Neural cell (in vitro differentiated cells): Measurements from ENCODE around the gene GRID1. TPM values are rescaled to one million over a fixed set of nuclear protein-coding genes. Genes with fewer than 3 reads are reported as not detected.

Source experiments
- H2AFZ ChIP-seq: fragments of 200-600, 300-800 bp; sonication (generic), shearing (Covaris generic); 2 replicates; pipeline ENCODE4 v1.6.0; 2014; ENCODE audit warnings: low read depth, mild to moderate bottlenecking, antibody characterized with exemption, low read length, moderate library complexity
- H3F3A ChIP-seq: fragments of 200-600 bp; shearing (Covaris generic); 2 replicates; pipeline ENCODE4 v1.6.1; 2016; ENCODE audit warnings: mild to moderate bottlenecking, moderate library complexity, mixed read lengths, antibody characterized with exemption, low read length; ENCODE audit not compliant: insufficient read depth, poor library complexity, severe bottlenecking
- H3K27ac ChIP-seq: fragments of 200-600, 300-800 bp; sonication (generic), shearing (Covaris generic); 2 replicates; pipeline ENCODE4 v1.5.1; 2014; ENCODE audit warnings: mild to moderate bottlenecking, low read length, moderate library complexity
- H3K27me3 ChIP-seq: fragments of 300-800, 200-600 bp; sonication (generic), shearing (Covaris generic); 2 replicates; pipeline ENCODE4 v1.6.0; 2014; ENCODE audit warnings: mild to moderate bottlenecking, low read depth, low read length, moderate library complexity; ENCODE audit not compliant: insufficient read depth
- H3K36me3 ChIP-seq: fragments of 300-800, 200-600 bp; sonication (generic), shearing (Covaris generic); 2 replicates; pipeline ENCODE4 v1.5.1; 2014; ENCODE audit warnings: mild to moderate bottlenecking, antibody characterized with exemption, low read length, moderate library complexity; ENCODE audit not compliant: insufficient read depth
- H3K4me2 ChIP-seq: fragments of 300-800, 200-600 bp; sonication (generic), shearing (Covaris generic); 2 replicates; pipeline ENCODE4 v1.6.0; 2014; ENCODE audit warnings: mild to moderate bottlenecking, low read length
- H3K4me3 ChIP-seq: fragments of 300-800, 200-600 bp; sonication (generic), shearing (Covaris generic); 2 replicates; pipeline ENCODE4 v1.5.1; 2014; ENCODE audit warnings: mild to moderate bottlenecking, low read length, moderate library complexity
- H3K79me2 ChIP-seq: fragments of 200-600 bp; shearing (Covaris generic); replicated peaks from 2 replicates; pipeline ENCODE4 v1.6.0; 2014; ENCODE audit warnings: mild to moderate bottlenecking, low read length, moderate library complexity; ENCODE audit not compliant: insufficient read depth
- H3K9ac ChIP-seq: fragments of 300-800, 200-600 bp; sonication (generic), shearing (Covaris generic); 2 replicates; pipeline ENCODE4 v1.6.1; 2016; ENCODE audit warnings: mild to moderate bottlenecking, low read length, mixed read lengths
- H3K9me2 ChIP-seq: fragments of 200-600 bp; shearing (Covaris generic); 2 replicates; pipeline ENCODE4 v1.6.1; 2016; ENCODE audit warnings: mild to moderate bottlenecking, low read length, mixed read lengths; ENCODE audit not compliant: insufficient read depth
- H3K9me3 ChIP-seq: fragments of 200-600, 300-800 bp; sonication (generic), shearing (Covaris generic); 2 replicates; pipeline ENCODE4 v1.6.1; 2016; ENCODE audit warnings: mild to moderate bottlenecking, mixed run types, low read length, moderate library complexity, mixed read lengths
- H4K20me1 ChIP-seq: fragments of 200-600 bp; shearing (Covaris generic); 2 replicates; pipeline ENCODE4 v1.6.1; 2016; ENCODE audit warnings: mild to moderate bottlenecking, mixed run types; ENCODE audit not compliant: insufficient read depth
- CTCF ChIP-seq: fragments of 450-650 bp; IDR thresholded peaks from 2 replicates; pipeline ENCODE4 v1.5.1; 2014; ENCODE audit warnings: antibody characterized with exemption, mild to moderate bottlenecking, moderate library complexity; ENCODE audit not compliant: poor library complexity, severe bottlenecking
- EP300 ChIP-seq: fragments of 450-650 bp; conservative IDR thresholded peaks from 2 replicates; pipeline ENCODE4 v1.6.1; 2014; ENCODE audit warnings: antibody characterized with exemption, mild to moderate bottlenecking, moderate library complexity; ENCODE audit not compliant: poor library complexity, severe bottlenecking
- EZH2 ChIP-seq: fragments of 200-600, 300-800 bp; shearing (Covaris generic), sonication (generic); IDR thresholded peaks from 2 replicates; pipeline ENCODE4 v1.6.1; 2014; ENCODE audit warnings: antibody characterized with exemption, low read length, borderline replicate concordance, mild to moderate bottlenecking; ENCODE audit not compliant: insufficient read depth, poor library complexity, severe bottlenecking
- MXI1 ChIP-seq: fragments of 450-650 bp; conservative IDR thresholded peaks from 2 replicates; pipeline ENCODE4 v1.6.1; 2014; ENCODE audit warnings: antibody characterized with exemption, mild to moderate bottlenecking; ENCODE audit not compliant: poor library complexity, severe bottlenecking
- POLR2AphosphoS5 ChIP-seq: IDR thresholded peaks from 2 replicates; pipeline ENCODE4 v1.6.1; 2012
- RAD21 ChIP-seq: fragments of 450-650 bp; conservative IDR thresholded peaks from 2 replicates; pipeline ENCODE4 v1.6.1; 2014; ENCODE audit warnings: antibody characterized with exemption, mild to moderate bottlenecking, moderate library complexity
- REST ChIP-seq: IDR thresholded peaks from 2 replicates; pipeline ENCODE4 v1.6.1; 2012; ENCODE audit warnings: borderline replicate concordance
- SMC3 ChIP-seq: fragments of 450-650 bp; conservative IDR thresholded peaks from 2 replicates; pipeline ENCODE4 v1.6.1; 2014; ENCODE audit warnings: antibody characterized with exemption, mild to moderate bottlenecking, moderate library complexity; ENCODE audit not compliant: poor library complexity
- TAF1 ChIP-seq: IDR thresholded peaks from 2 replicates; pipeline ENCODE4 v1.6.1; 2012; ENCODE audit warnings: low read depth
- polyA plus RNA-seq: library from polyadenylated mRNA; depleted of rRNA; stranded (reverse); fragments of >200 nt; gene quantifications from 2 replicates; pipeline ENCODE4 v1.2.3, GENCODE V29; 2014

Gene GRID1
- polyA plus RNA-seq, 1 donor from 2014 or later, result 7.3 TPM

GRCh38 chr10:86399879-86400704 lies 33.5 kb upstream of the GRID1 start:
- Histone ChIP-seq H3K9me2 (no peaks in the 10 kb centered on the region), H3K9me3 (no peaks in the 10 kb centered on the region), H3K36me3 (no peaks in the 10 kb centered on the region), H2AFZ (peak overlapping the region; percentile 79), H3K4me3 (peak overlapping the region; percentile 97), H3K79me2 (no peaks in the 10 kb centered on the region), H3K27ac (peak overlapping the region; percentile 20), H4K20me1 (no peaks in the 10 kb centered on the region), H3F3A (peaks cover 8% of the 10 kb centered on the region), H3K4me2 (peak overlapping the region; percentile 78), H3K27me3 (peaks cover 35% of the 10 kb centered on the region), H3K9ac (peak overlapping the region; percentile 75)
- TF ChIP-seq MXI1, result peak; percentile 87
- TF ChIP-seq EP300, result peak; percentile 19
- peak; percentile 85 for TF ChIP-seq RAD21
- peak; percentile 97 for TF ChIP-seq CTCF
- TF ChIP-seq REST, result peak; percentile 14
- TF ChIP-seq TAF1, result no peak
- peak; percentile 54 for TF ChIP-seq POLR2AphosphoS5
- TF ChIP-seq EZH2, result no peak
- TF ChIP-seq SMC3, result peak; percentile 83

- no peak overlapping the region for H3K27ac ChIP-seq
- H2AFZ ChIP-seq, result peak overlapping the region; percentile 79
- H3K79me2 ChIP-seq, result no peaks in the 10 kb centered on the region
- H3K9ac ChIP-seq, result peak overlapping the region; percentile 75
- H3F3A ChIP-seq, result peaks cover 8% of the 10 kb centered on the region
- H3K9me3 ChIP-seq, result no peaks in the 10 kb centered on the region
- H3K4me3 ChIP-seq, result peak overlapping the region; percentile 97
- no peaks in the 10 kb centered on the region for H3K36me3 ChIP-seq
- no peaks in the 10 kb centered on the region for H4K20me1 ChIP-seq
- peaks cover 35% of the 10 kb centered on the region for H3K27me3 ChIP-seq
- H3K4me2 ChIP-seq, result peak overlapping the region; percentile 37
- no peaks in the 10 kb centered on the region for H3K9me2 ChIP-seq
- TF ChIP-seq REST (no peak), MXI1 (no peak)
Observed at GRCh38 chr10:86399514-86399878, 32.9 kb upstream of the GRID1 start.
